Measurements from ENCODE around the gene UTP14C.
"Not testable (repeated sequence)": the region's sequence is repeated elsewhere in the genome, so short reads cannot be mapped to it uniquely, and the experiment has no call there.

UTP14C gene, protein sequence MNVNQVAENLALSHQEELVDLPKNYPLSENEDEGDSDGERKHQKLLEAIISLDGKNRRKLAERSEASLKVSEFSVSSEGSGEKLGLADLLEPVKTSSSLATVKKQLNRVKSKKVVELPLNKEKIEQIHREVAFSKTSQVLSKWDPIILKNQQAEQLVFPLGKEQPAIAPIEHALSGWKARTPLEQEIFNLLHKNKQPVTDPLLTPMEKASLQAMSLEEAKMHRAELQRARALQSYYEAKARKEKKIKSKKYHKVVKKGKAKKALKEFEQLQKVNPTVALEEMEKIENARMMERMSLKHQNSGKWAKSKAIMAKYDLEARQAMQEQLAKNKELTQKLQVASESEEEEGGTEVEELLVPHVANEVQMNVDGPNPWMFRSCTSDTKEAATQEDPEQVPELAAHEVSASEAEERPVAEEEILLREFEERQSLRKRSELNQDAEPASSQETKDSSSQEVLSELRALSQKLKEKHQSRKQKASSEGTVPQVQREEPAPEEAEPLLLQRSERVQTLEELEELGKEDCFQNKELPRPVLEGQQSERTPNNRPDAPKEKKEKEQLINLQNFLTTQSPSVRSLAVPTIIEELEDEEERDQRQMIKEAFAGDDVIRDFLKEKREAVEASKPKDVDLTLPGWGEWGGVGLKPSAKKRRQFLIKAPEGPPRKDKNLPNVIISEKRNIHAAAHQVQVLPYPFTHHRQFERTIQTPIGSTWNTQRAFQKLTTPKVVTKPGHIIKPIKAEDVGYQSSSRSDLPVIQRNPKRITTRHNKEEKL

DNA sequence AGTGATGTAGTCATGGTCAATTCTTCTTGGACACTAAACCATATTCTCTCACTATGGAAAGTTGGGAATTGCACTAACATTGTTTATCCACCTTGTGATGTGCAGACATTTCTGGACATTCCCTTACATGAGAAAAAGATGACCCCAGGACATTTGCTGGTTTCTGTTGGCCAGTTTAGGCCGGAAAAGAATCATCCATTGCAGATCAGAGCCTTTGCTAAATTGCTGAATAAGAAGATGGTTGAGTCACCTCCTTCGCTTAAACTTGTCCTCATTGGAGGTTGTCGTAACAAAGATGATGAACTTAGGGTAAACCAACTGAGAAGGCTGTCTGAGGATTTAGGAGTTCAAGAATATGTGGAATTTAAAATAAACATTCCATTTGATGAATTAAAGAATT lies at the start of gene UTP14C:
TSS of gene UTP14C (plus strand) at position 211 of the 400 bp plus-strand sequence. CDS start 4,114 bp downstream, outside the sequence.
- Mint-ChIP-seq H3K9me3 (peaks cover 22 to 29% of the 10 kb centered on the region in 2 donors), H3K4me1 (peaks cover 20% of the 10 kb centered on the region), H3K4me3 (no peak within 1 kb of the TSS), H3K27me3 (no peaks in the 10 kb centered on the region), H3K27ac (no peak within 1 kb of the TSS)
- no peak for ATAC-seq
- no peak for DNase-seq

DNA sequence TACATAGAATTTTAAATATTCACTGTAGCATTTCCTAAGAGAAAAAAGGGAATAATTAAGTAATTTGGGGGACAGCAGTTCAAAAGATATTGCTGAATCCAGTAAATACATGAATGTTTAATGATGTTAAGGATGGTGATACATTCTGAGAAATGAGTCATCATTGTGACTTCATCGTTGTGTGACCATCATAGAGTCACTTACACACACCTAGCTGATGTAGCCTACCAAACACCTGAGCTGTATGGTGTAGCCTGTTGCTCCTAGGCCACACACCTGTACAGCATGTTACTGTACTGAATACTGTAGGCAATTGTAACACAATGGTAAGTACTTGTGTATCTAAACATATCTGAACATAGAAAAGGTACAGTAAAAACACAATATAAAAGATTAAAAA lies 48.1 kb upstream of the UTP14C start:
- no peak for DNase-seq
- H3K27ac Mint-ChIP-seq, result no peak overlapping the region

DNA sequence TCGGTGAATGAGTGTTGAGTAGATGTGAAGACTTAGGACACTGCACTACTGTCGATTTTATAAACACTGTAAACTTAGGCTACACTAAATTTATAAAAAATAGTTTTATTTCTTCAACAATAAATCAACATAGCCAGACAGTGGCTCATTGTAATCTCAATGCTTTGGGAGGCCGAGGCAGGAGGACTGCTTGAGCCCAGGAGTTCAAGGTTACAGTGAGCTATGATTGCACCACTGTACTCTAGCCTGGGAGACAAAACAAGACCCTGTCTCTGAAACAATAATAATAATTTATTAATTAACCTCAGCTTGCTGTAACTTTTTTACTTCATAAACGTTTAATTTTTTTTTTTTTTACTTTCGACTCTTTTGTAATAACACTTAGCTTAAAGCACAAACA lies 47.6 kb upstream of the UTP14C start:
- H3K4me1 Mint-ChIP-seq, result no peaks in the 10 kb centered on the region

More for the DNA sequence above, 48.1 kb upstream of the UTP14C start:
- no peaks in the 10 kb centered on the region for H3K9me3 Mint-ChIP-seq
- no peaks in the 10 kb centered on the region for H3K4me1 Mint-ChIP-seq
- no peaks in the 10 kb centered on the region for H3K27me3 Mint-ChIP-seq
- peak; percentile 74 for ATAC-seq
- H3K4me3 Mint-ChIP-seq, result no peak overlapping the region

DNA sequence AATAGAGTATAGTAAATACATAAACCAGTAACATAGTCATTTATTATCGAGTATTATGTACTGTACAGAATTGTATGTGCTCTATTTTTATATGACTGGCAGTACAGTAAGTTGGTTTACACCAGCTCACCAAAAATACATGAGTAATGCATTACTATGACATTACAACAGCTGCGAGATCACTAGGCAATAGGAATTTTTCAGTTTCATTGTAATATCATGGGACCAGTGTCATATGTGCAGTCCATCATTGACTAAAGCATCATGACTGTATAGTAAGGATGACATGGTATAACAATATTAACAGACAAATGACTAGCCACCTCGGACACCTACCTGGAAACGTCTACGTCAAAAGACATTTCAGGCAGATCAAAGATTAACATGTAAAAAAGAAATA lies 46.9 kb upstream of the UTP14C start:
- no peak overlapping the region for H3K27ac Mint-ChIP-seq
- no peaks in the 10 kb centered on the region for H3K4me1 Mint-ChIP-seq
- no peak overlapping the region for H3K4me3 Mint-ChIP-seq
- ATAC-seq (no peak), DNase-seq (no peak)
- no peaks in the 10 kb centered on the region for H3K9me3 Mint-ChIP-seq
- no peaks in the 10 kb centered on the region for H3K27me3 Mint-ChIP-seq

More for the DNA sequence above, 47.6 kb upstream of the UTP14C start:
- no peak for ATAC-seq
- no peak overlapping the region for H3K4me3 Mint-ChIP-seq
- no peak for DNase-seq
- no peaks in the 10 kb centered on the region for H3K9me3 Mint-ChIP-seq
- no peak overlapping the region for H3K27ac Mint-ChIP-seq
- H3K27me3 Mint-ChIP-seq, result no peaks in the 10 kb centered on the region

DNA sequence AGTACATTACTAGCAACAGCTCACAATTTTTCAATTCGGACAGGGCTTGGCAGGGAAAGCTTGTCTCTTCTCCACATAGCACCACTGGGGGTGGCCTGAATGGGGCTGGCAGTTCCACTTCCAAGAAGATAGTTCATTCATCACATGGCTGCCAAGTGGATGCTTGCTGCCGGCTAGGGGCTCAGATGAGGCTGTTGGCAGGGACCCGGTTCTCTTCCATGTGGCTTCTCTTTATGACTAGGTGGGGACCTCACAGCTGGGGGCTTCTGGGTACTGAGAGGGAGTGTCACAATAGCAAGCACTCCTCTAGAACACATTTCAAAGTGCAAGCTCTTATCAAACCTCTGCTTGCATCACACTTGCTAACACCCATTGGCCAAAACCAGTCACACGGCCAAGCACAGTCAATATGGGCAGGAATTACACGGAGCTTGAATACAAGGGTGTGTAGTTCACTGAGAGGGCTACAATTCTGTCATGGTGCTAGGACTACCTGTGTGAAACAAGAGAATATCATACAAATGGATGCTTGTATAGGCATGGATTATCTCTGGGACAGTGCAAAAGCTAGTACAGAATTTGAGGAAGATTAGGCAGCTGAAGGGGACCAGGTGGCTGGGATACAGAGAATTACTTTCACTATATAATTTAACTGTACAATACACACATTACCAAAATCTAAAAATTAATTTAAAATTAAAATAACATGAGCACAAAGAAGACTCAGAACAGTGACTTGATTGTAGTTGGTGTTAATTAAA lies 45.5 kb upstream of the UTP14C start:
- DNase-seq (no peak), ATAC-seq (no peak)
- H3K27ac Mint-ChIP-seq, result no peak overlapping the region
- H3K4me1 Mint-ChIP-seq, result no peaks in the 10 kb centered on the region
- no peak overlapping the region for H3K4me3 Mint-ChIP-seq
- no peaks in the 10 kb centered on the region for H3K27me3 Mint-ChIP-seq
- H3K9me3 Mint-ChIP-seq, result no peaks in the 10 kb centered on the region

DNA sequence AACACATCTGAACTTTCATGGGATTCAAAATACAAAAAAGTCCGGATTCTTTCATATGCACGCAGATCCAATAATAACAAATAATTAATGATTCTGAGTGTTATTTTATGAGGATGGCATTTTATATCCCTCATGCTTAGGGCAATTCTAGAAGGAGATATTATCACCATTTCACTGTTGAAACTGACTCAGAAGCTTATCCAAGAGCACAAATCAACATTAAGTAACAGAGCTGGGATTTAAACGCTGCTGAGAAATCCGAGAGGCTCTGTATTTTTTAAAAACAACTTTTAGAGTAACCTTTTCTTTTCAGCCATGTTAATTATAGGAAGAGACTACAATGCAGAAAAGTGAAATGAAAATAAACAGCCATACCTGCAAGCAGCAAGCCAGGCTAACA lies 43.6 kb upstream of the UTP14C start:
- H3K4me3 Mint-ChIP-seq, result no peak overlapping the region
- DNase-seq, result no peak
- H3K27ac Mint-ChIP-seq, result no peak overlapping the region
- H3K4me1 Mint-ChIP-seq, result no peaks in the 10 kb centered on the region
- H3K9me3 Mint-ChIP-seq, result no peaks in the 10 kb centered on the region
- ATAC-seq, result no peak
- no peaks in the 10 kb centered on the region for H3K27me3 Mint-ChIP-seq

DNA sequence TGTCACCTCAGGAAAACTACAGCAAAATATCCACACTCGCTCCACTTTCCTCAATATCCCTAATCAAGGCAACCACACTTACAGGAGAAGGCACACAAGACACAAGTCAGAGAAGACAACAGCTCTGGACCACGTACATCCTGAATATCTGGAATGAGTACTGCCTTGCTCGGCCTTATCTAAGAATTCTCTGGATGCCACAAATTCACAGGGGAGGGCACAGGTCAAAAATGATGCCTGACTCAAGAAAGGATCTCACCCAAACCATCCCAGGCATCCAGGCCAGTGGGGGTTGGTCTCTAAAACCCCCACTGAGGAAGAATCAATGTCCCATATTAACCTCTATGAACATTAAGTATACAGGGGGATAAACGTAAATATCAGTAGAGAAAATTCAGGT lies 43.1 kb upstream of the UTP14C start:
- H3K27ac Mint-ChIP-seq, result no peak overlapping the region
- no peaks in the 10 kb centered on the region for H3K4me1 Mint-ChIP-seq
- ATAC-seq, result no peak
- H3K4me3 Mint-ChIP-seq, result no peak overlapping the region
- H3K9me3 Mint-ChIP-seq, result no peaks in the 10 kb centered on the region
- DNase-seq, result no peak
- peaks cover under 1% of the 10 kb centered on the region for H3K27me3 Mint-ChIP-seq

DNA sequence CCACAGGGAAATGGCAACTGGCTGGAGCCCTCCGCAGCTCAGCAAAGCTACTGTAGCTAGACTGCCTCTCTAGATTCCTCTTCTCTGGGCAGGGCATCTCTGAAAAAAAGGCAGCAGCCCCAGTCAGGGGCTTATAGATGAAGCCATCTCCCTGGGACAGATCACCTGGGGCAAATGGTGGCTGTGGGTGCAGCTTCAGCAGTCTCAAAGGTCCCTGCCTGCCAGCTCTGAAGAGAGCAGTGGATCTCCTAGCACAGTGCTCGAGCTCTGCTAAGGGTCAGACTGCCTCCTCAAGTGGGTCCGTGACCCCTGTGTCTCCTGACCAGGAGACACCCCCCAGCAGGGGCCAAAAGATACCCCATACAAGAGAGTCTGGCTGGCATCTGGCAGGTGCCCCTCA lies 41.2 kb upstream of the UTP14C start:
- not testable (repeated sequence) for DNase-seq, H3K27ac Mint-ChIP-seq, H3K27me3 Mint-ChIP-seq, ATAC-seq, H3K4me3 Mint-ChIP-seq, H3K4me1 Mint-ChIP-seq
- H3K9me3 Mint-ChIP-seq, result peaks cover 0 to 12% of the 10 kb centered on the region in 2 donors

DNA sequence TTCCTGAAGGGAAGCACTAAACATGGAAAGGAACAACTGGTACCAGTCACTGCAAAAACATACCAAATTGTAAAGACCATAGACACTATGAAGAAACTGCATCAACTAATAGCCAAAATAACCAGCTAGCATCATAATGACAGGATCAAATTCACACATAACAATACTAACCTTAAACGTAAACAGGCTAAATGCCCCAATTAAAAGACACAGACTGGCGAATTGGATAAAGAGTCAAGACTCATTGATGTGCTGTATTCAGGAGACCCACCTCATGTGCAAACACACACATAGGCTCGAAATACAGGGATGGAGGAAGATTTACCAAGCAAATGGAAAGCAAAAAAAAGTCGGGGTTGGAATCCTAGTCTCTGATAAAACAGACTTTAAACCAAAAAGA lies 39.6 kb upstream of the UTP14C start:
- ATAC-seq, H3K4me3 Mint-ChIP-seq, H3K4me1 Mint-ChIP-seq, H3K27me3 Mint-ChIP-seq, DNase-seq, H3K27ac Mint-ChIP-seq: not testable (repeated sequence)
- H3K9me3 Mint-ChIP-seq, result peaks cover 0 to 12% of the 10 kb centered on the region in 2 donors

DNA sequence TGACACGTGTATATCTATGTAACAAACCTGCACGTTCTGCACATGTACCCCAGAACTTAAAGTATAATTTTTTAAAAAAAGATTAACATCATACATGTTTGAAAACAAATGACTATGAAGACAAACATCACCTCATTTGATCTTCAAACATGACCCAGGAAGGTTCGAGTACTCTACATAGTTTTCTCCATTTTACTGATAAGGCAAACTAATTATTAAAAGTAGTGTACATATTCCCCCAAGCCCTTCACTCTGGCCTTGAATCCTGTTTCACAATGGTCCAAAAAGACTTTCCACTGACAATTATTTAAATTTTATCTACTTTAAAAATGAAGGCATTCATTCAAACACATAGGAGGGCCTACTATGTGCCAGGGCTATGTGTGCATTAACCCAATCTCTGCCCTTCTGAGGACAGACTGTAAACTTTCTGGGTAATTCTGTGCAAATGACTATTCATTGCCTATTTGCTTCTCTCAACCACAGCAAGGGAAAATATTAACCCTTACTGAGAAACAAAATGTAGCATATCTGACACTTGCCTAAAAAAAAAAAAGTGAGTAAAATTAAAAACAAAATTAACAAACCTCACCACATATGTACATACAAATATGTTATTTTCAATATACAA lies 35.4 kb upstream of the UTP14C start:
- ATAC-seq, result no peak
- no peaks in the 10 kb centered on the region for H3K4me1 Mint-ChIP-seq

DNA sequence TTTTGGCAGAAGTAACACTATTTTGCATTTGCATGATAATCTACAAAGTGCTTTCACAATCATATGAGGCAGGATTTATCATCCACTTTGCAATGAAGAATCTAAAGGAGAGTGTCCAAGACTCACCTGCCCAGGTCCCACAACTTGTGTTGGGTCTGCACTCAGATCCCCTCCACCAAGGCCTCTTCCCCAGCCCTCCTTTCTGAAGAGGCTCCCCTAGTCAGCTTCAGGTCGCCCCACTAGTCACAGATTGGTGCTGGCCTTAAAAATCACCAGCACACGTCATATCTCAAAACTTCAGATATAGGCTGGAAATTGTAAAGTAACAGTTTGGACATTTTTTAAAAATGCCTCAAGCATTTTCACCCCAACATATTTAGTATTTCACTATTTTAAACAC lies 30.8 kb upstream of the UTP14C start:
- H3K4me1 Mint-ChIP-seq, result no peaks in the 10 kb centered on the region
- H3K27me3 Mint-ChIP-seq, result no peaks in the 10 kb centered on the region
- H3K27ac Mint-ChIP-seq, result no peak overlapping the region
- DNase-seq, result no peak
- no peaks in the 10 kb centered on the region for H3K9me3 Mint-ChIP-seq
- H3K4me3 Mint-ChIP-seq, result no peak overlapping the region
- no peak for ATAC-seq

More for the DNA sequence above, 35.4 kb upstream of the UTP14C start:
- Mint-ChIP-seq H3K27me3 (peaks cover 7% of the 10 kb centered on the region), H3K9me3 (peaks cover 0 to 12% of the 10 kb centered on the region in 2 donors), H3K4me3 (no peak overlapping the region), H3K27ac (no peak overlapping the region)
- DNase-seq, result no peak

DNA sequence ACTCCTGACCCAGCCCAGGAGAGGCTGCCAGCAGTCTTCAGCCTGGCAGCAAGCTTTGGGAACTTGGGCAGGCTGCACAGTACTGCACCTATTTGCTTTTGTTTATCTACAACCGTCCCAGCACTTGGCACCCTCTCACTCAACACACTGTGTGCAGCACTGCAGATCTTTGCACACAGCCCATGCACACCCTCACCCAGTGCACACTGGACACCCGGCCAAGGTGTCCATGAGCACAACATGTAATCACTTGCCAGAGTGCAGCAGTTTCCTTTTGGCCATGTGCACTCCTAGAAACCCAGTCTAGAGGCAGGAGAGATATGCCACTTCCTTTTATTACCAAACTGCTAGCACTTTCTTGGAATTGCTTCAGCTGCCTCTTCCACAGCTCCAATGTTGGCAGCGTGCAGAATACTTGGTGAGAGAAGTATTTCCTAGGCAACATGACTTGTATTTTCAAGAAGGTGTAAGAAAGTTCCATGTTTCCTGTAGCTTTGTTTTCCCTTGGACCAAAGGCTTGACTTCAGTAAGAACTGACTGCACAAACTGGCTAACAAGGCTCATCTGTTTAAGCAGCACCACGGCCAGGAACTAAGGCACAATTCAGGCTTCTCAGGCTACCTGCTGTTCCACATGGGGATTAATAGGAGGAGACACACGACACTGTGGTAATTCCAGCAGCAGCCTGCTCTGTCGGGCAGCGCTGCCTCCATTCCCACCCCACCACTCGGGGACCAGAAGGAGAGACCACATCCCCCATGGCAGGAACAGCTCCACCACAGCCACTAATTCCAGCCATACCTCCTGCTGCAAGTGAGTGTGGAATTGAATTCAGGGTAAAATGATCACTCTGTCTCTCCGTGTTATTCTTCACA lies 28.6 kb upstream of the UTP14C start:
- no peak for ATAC-seq
- H3K4me1 Mint-ChIP-seq, result no peaks in the 10 kb centered on the region
- no peak for DNase-seq
- H3K27ac Mint-ChIP-seq, result no peak overlapping the region
- no peak overlapping the region for H3K4me3 Mint-ChIP-seq
- peaks cover 10% of the 10 kb centered on the region for H3K27me3 Mint-ChIP-seq
- H3K9me3 Mint-ChIP-seq, result no peaks in the 10 kb centered on the region

DNA sequence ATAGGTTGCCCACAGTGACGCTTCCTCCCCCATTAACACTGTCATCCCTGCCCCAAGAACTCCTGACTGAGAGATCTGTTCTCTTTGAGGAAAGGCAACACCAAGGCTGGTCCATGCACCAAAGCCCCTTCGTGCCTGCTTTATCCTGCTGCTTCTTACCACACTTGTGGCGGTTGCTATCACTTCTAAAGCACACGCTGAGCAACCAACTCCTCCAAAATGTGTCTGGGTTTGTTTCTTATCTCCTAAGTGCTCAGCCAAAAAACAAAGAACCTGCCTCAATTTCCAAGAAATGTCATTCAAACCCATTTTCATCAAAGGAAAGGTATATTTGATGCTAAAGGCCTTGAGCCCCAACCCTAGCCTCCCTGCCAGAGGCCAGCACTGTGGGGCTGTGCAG lies 27.9 kb upstream of the UTP14C start:
- no peaks in the 10 kb centered on the region for H3K4me1 Mint-ChIP-seq
- no peak for ATAC-seq
- H3K4me3 Mint-ChIP-seq, result no peak overlapping the region

DNA sequence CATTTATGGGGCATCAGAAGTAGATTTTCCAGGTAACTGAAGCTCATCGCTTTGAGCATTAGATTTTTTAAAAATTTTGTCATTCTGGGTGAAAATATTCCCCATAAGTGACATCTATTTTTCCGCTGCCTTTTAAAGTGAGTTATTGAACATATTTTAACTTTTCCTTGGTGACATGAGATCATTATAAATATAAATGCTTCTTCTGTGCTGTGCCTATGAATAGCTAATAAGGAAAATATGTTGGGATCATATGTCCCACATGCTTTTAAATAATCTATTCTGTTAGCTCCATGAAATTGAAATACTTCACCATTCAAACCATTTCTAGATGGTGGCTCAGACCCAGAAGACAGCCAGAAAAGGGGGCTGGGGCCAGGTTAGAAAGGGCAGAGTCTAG lies 27.3 kb upstream of the UTP14C start:
- H3K4me1 Mint-ChIP-seq, result no peaks in the 10 kb centered on the region
- ATAC-seq (no peak), DNase-seq (no peak)
- H3K27ac Mint-ChIP-seq, result no peak overlapping the region
- no peak overlapping the region for H3K4me3 Mint-ChIP-seq
- H3K27me3 Mint-ChIP-seq, result peaks cover 10% of the 10 kb centered on the region
- no peaks in the 10 kb centered on the region for H3K9me3 Mint-ChIP-seq

More for the DNA sequence above, 27.9 kb upstream of the UTP14C start:
- Mint-ChIP-seq H3K27ac (no peak overlapping the region), H3K9me3 (no peaks in the 10 kb centered on the region), H3K27me3 (peaks cover 10% of the 10 kb centered on the region)
- no peak for DNase-seq

Measured in stimulated activated naive CD8-positive, alpha-beta T cell treated with anti-CD3 and anti-CD28 coated beads, Interleukin-15, amount 100 ng/mL, for 72 hours (primary cell).